Stimulated activated memory B cell treated with anti-CD40 and anti-IgM and Interleukin-4, amounts not matched to agents 10 μg/mL and 1 μg/mL and 100 μg/mL, for 72 hours (primary cell): ENCODE results near the gene ITPRID1.
"Not testable (repeated sequence)": the region's sequence is repeated elsewhere in the genome, so short reads cannot be mapped to it uniquely, and the experiment has no call there.

Experiments used
- ATAC-seq: fragments of 150-1000 bp; cut with Tn5 transposase; 2 replicates; pipeline ENCODE4 v1.10.0; 2021
- H3K27ac Mint-ChIP-seq: one replicate; pipeline ENCODE4 v1.8.0; 2022; ENCODE audit warnings: mild to moderate bottlenecking, mixed read lengths
- H3K27me3 Mint-ChIP-seq: one replicate; pipeline ENCODE4 v1.8.0; 2022; ENCODE audit warnings: mixed read lengths
- H3K36me3 Mint-ChIP-seq: one replicate; pipeline ENCODE4 v1.8.0; 2022; ENCODE audit warnings: mixed read lengths
- H3K4me1 Mint-ChIP-seq: one replicate; pipeline ENCODE4 v1.8.0; 2022; ENCODE audit warnings: mixed read lengths
- H3K4me3 Mint-ChIP-seq: one replicate; pipeline ENCODE4 v1.8.0; 2022; ENCODE audit warnings: mild to moderate bottlenecking, moderate library complexity, mixed read lengths
- H3K9me3 Mint-ChIP-seq: one replicate; pipeline ENCODE4 v1.8.0; 2022; ENCODE audit warnings: mixed read lengths

ITPRID1 gene

DNA sequence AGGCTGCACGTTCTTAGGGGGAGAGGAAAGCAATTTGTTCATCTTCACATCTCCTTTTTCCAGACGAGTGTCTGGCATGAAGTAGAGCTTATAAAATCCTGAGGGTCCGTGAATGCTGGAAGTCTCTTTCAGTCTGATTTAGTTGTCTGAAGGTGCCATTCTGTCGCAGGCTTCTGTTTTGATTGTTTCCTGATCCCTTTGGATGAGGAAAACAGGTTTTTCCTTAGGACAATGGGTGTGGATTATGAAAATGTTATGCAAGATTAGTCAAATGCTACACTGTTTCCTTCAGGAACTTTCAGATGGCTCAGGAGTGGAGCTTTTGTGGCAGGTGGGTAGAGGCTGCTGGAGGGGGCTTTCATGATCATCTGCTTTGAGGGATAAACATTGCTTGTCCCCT lies at the start of gene ITPRID1:
Gene ITPRID1 (plus strand): TSS at position 301 of the 400 bp plus-strand sequence. CDS start 38,935 bp downstream, outside the sequence.
- no peak for ATAC-seq
- Mint-ChIP-seq H3K27me3 (no peaks in the 10 kb centered on the region), H3K4me3 (no peak within 1 kb of the TSS), H3K36me3 (no peaks in the 10 kb centered on the region), H3K4me1 (no peaks in the 10 kb centered on the region), H3K9me3 (peaks cover 9% of the 10 kb centered on the region), H3K27ac (no peak within 1 kb of the TSS)

DNA sequence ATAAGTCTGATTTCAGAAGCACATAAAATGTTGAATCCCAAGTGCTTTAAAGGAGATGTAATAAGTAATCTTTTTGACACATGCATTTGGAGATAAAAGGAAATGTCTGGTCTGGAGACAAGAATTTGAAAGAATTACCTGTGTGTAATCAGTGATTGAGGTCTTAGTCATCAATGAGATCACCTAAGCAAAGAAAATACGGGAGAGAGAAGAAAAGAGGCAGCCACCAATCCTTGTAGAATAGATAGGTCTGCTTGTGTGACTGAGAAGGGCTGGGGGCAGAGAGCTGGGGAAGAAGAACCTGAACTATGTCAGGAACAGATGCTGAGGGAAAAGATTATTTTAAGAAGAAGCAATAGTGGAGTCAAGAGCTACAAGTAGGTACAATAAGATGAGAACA lies 49.3 kb upstream of the ITPRID1 start:
- Mint-ChIP-seq H3K9me3 (no peaks in the 10 kb centered on the region), H3K27me3 (peaks cover 10% of the 10 kb centered on the region), H3K36me3 (no peaks in the 10 kb centered on the region), H3K4me1 (no peaks in the 10 kb centered on the region), H3K4me3 (no peak overlapping the region), H3K27ac (no peak overlapping the region)
- ATAC-seq: no peak

DNA sequence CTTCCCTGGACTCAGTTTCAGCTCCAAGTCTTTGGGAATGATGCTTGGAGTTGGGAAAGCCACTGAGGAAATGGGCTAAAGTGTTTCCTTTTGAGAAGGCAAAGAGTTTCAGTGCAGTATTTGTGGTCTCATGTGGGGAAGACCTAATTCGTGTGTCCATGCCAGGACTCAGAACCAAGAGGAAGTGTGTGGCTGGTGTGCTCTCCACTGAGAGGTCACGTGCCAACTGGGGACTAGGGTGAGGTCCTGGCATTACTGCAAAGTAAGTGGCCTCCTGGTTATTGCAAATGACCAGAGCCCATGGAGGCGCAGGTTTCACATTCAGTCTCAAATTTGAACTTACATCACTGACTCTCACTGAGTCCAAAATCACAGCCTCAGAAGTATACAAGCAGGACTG lies 48.6 kb upstream of the ITPRID1 start:
- no peak overlapping the region for H3K4me3 Mint-ChIP-seq
- H3K27ac Mint-ChIP-seq: no peak overlapping the region
- no peaks in the 10 kb centered on the region for H3K9me3 Mint-ChIP-seq
- ATAC-seq: peak; percentile 58
- no peaks in the 10 kb centered on the region for H3K36me3 Mint-ChIP-seq
- peaks cover 15% of the 10 kb centered on the region for H3K27me3 Mint-ChIP-seq
- no peaks in the 10 kb centered on the region for H3K4me1 Mint-ChIP-seq

DNA sequence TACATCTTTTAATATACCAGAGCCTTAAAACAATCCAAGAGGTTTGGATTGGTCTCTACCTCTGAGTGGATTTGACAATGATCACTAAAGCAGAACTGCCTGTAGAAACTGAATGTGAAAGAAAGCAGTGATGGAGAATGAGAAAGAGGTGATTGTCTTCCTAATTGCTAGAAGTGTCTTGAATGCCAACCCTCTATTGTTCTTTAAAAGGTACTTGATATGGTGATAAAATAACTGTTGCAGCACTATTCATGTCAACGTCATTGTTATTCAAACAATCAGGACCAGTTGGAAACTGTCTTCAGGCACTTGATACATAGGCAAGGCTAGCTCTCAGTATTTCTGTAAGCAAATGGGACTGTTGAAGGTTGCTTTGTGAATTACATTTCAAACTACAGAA lies 47.9 kb upstream of the ITPRID1 start:
- Mint-ChIP-seq H3K9me3 (no peaks in the 10 kb centered on the region), H3K27me3 (peaks cover 22% of the 10 kb centered on the region), H3K4me3 (no peak overlapping the region), H3K36me3 (no peaks in the 10 kb centered on the region), H3K4me1 (no peaks in the 10 kb centered on the region), H3K27ac (no peak overlapping the region)
- ATAC-seq: no peak

GRCh38 chr7:31470883-31471282 lies 43.0 kb upstream of the ITPRID1 start:
- not testable (repeated sequence) for H3K36me3 Mint-ChIP-seq, H3K4me1 Mint-ChIP-seq, ATAC-seq

DNA sequence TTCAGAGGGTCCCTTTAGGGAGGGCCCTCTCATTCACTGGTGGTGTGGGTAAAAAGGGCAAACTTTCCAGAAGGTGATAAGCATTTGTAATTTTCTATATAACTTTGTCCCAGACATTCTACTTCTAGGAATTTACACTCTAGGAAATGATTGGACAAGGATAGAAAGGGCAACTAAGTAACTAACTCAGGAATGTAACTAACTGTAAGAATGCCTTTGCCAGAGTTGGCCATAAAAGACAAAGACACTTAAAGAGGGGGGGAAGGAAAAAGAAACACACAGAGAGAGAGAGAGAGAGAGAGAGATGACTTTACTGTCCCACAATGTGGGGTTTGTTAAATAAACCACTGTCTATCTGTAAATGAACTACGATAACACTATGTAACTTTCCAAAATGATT lies 38.5 kb upstream of the ITPRID1 start:
- no peak overlapping the region for H3K27ac Mint-ChIP-seq
- no peaks in the 10 kb centered on the region for H3K36me3 Mint-ChIP-seq
- ATAC-seq: no peak

More at GRCh38 chr7:31470883-31471282, 43.0 kb upstream of the ITPRID1 start:
- H3K27me3 Mint-ChIP-seq: peaks cover 21% of the 10 kb centered on the region
- not testable (repeated sequence) for H3K9me3 Mint-ChIP-seq, H3K27ac Mint-ChIP-seq, H3K4me3 Mint-ChIP-seq

GRCh38 chr7:31476073-31476745 lies 37.7 kb upstream of the ITPRID1 start:
- Mint-ChIP-seq H3K36me3 (no peaks in the 10 kb centered on the region), H3K27ac (no peak overlapping the region), H3K4me3 (no peak overlapping the region), H3K27me3 (peaks cover 7% of the 10 kb centered on the region), H3K9me3 (no peaks in the 10 kb centered on the region), H3K4me1 (peaks cover 13% of the 10 kb centered on the region)
- ATAC-seq: no peak

More for the DNA sequence above, 38.5 kb upstream of the ITPRID1 start:
- H3K9me3 Mint-ChIP-seq: no peaks in the 10 kb centered on the region
- peaks cover 13% of the 10 kb centered on the region for H3K4me1 Mint-ChIP-seq
- peaks cover 16% of the 10 kb centered on the region for H3K27me3 Mint-ChIP-seq
- H3K4me3 Mint-ChIP-seq: no peak overlapping the region

DNA sequence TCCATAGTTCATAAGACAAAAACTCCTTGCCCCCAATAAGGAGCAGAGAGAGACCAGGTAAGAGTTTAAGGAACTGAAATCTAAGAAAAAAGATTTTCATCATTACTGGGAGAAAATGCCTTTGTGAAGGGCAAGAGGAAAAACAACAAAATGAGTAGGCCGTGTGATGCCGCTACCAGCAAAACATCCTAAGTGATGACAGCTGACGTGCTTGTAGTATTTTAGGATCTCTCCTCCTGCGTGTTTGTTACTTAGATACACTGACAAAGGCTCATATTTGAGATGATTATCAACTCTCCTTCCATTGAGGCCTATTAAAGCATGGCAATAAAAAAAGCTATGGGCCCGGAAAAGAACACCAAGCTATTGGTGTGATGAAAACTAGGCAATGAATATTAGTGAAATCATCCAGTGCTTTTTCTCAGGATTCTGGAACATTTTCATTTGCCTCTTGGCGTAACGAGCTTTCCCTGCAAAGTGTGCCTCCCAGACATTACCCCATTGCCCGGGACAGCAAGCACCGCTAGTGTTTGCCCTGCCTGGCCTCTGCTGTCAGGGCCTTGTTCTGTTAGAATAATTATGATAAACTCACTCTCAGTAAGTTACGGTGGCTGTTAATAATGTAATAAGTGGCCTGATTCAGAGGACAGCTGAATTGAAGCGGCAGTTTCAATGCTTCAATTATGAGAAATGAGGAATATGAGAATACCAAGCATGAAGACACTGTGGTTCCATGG lies 36.8 kb upstream of the ITPRID1 start:
- H3K27me3 Mint-ChIP-seq: no peaks in the 10 kb centered on the region
- no peak overlapping the region for H3K27ac Mint-ChIP-seq
- H3K4me3 Mint-ChIP-seq: no peak overlapping the region
- no peaks in the 10 kb centered on the region for H3K36me3 Mint-ChIP-seq
- no peak for ATAC-seq
- H3K9me3 Mint-ChIP-seq: no peaks in the 10 kb centered on the region
- peaks cover 13% of the 10 kb centered on the region for H3K4me1 Mint-ChIP-seq

GRCh38 chr7:31478018-31478417 lies 35.9 kb upstream of the ITPRID1 start:
- Mint-ChIP-seq H3K9me3 (no peaks in the 10 kb centered on the region), H3K4me1 (peaks cover 13% of the 10 kb centered on the region), H3K4me3 (no peak overlapping the region)

DNA sequence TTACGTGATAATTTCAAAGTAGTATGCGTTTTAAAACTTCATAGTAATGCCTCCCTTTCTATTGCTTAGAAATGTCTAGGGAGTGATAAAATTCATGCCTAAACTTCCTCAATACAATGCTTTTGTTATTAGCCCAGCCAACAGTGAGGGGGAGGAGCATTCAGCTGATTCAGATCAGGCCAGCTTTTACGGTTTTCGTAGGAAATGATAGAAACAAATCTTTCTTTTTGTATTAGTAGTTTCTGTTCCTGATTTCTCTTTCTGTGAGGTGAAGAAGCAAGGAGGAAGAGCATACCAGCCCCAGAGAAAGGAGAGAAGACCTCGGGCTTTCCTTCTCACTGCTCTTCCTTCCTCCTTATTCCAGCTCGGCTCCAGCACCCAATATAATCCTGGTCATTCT lies 35.2 kb upstream of the ITPRID1 start:
- Mint-ChIP-seq H3K4me1 (peaks cover 13% of the 10 kb centered on the region), H3K36me3 (no peaks in the 10 kb centered on the region), H3K27me3 (no peaks in the 10 kb centered on the region), H3K4me3 (no peak overlapping the region), H3K9me3 (no peaks in the 10 kb centered on the region), H3K27ac (no peak overlapping the region)
- ATAC-seq: peak; percentile 77

More at GRCh38 chr7:31478018-31478417, 35.9 kb upstream of the ITPRID1 start:
- H3K36me3 Mint-ChIP-seq: no peaks in the 10 kb centered on the region
- no peaks in the 10 kb centered on the region for H3K27me3 Mint-ChIP-seq
- no peak for ATAC-seq
- H3K27ac Mint-ChIP-seq: no peak overlapping the region

DNA sequence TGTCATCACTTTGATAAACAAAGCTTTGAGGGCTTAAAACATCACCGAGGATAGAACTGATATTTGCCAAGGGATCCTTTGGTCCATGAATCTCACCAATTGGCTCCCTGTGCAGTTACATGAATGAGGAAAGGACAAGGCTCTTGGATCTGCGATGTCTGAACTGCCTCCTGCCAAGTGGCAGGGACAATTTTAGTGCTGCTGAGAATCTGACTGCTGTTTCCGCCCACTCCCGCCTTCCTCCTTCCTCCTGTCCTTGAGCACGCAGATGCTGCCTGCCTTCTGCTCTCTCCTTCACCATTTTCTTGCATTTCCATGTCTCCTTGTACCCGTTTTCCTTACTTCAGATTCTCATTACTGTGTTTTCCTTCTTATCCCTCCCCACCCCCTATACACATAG lies 26.8 kb upstream of the ITPRID1 start:
- Mint-ChIP-seq H3K36me3 (no peaks in the 10 kb centered on the region), H3K4me1 (no peaks in the 10 kb centered on the region), H3K27me3 (peaks cover 16% of the 10 kb centered on the region), H3K9me3 (no peaks in the 10 kb centered on the region), H3K27ac (no peak overlapping the region), H3K4me3 (no peak overlapping the region)
- ATAC-seq: no peak

GRCh38 chr7:31487476-31487875 lies 26.4 kb upstream of the ITPRID1 start:
- no peak for ATAC-seq
- Mint-ChIP-seq H3K4me3 (no peak overlapping the region), H3K27me3 (peaks cover 16% of the 10 kb centered on the region), H3K27ac (no peak overlapping the region), H3K36me3 (no peaks in the 10 kb centered on the region), H3K4me1 (no peaks in the 10 kb centered on the region), H3K9me3 (no peaks in the 10 kb centered on the region)

- H3K27me3 Mint-ChIP-seq: peaks cover 16% of the 10 kb centered on the region
- no peaks in the 10 kb centered on the region for H3K4me1 Mint-ChIP-seq
- no peak overlapping the region for H3K4me3 Mint-ChIP-seq
- no peak overlapping the region for H3K27ac Mint-ChIP-seq
- no peaks in the 10 kb centered on the region for H3K9me3 Mint-ChIP-seq
- no peaks in the 10 kb centered on the region for H3K36me3 Mint-ChIP-seq
- peak; percentile 80 for ATAC-seq
These were observed 25.2 kb upstream of the ITPRID1 start for GRCh38 chr7:31488562-31489203.

GRCh38 chr7:31490796-31491314 lies 23.0 kb upstream of the ITPRID1 start:
- Mint-ChIP-seq H3K27ac (no peak overlapping the region), H3K4me1 (no peaks in the 10 kb centered on the region), H3K9me3 (no peaks in the 10 kb centered on the region), H3K27me3 (peaks cover 16% of the 10 kb centered on the region), H3K36me3 (no peaks in the 10 kb centered on the region), H3K4me3 (no peak overlapping the region)
- no peak for ATAC-seq

DNA sequence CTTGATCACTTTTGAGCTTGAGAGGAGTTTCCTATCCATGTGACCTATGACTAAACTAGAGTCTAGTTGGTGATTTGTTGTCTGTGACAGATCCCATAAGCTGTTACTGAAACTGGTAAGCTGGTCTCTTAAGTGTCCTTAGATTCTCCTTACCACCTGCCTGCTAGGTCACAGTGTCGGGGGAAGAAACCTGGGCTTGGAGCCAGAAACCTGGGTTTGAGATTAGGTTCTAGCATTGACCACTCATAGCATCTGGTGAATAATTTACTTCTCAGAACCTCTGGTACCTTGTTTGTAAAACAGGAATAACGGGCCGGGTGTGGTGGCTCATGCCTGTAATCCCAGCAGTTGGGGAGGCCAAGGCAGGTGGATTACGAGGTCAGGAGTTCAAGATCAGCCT lies 21.8 kb upstream of the ITPRID1 start:
- peaks cover 16% of the 10 kb centered on the region for H3K27me3 Mint-ChIP-seq
- H3K27ac Mint-ChIP-seq: no peak overlapping the region
- no peaks in the 10 kb centered on the region for H3K4me1 Mint-ChIP-seq
- no peak overlapping the region for H3K4me3 Mint-ChIP-seq
- ATAC-seq: no peak
- H3K36me3 Mint-ChIP-seq: no peaks in the 10 kb centered on the region
- no peaks in the 10 kb centered on the region for H3K9me3 Mint-ChIP-seq
